GM21526 (cell line): ENCODE results near the gene ZNF583.

Source experiments
- ATAC-seq: cut with Tn5 transposase; IDR thresholded peaks from one replicate; pipeline ENCODE4 v1.9.1; 2021; ENCODE audit warnings: moderate library complexity; ENCODE audit not compliant: unreplicated experiment, low FRiP score

The ZNF583 gene

DNA sequence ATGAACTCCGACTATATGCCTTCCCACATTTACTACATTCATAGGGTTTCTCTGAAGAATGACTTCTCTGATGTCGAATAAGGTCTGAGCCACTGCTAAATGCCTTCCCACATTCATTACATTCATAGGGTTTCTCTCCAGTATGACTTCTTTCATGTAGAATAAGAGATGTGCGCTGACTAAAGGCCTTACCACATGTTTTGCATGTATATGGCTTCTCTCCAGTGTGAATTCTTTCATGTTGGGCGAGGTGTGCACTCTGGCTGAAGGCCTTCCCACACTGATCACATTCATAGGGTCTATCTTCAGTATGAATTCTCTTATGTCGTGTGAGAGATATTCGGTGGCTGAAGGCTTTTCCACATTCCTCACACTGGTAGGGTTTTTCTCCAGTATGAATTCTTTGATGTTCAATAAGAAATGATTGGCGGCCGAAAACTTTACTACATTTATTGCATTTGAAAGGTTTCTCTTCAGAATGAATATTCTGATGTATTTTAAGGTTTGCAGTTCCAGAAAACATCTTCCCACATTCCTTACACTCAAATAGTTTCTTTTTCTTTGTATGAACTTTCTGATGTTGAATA, 37.2 kb downstream of the ZNF583 start:
- ATAC-seq, result no peak

GRCh38 chr19:56474308-56474707, 70.2 kb downstream of the ZNF583 start:
- no peak for ATAC-seq

GRCh38 chr19:56476093-56476492, 72.0 kb downstream of the ZNF583 start:
- ATAC-seq, result no peak
